Measurements from ENCODE around the gene NDRG2.
"Not testable (repeated sequence)": the region's sequence is repeated elsewhere in the genome, so short reads cannot be mapped to it uniquely, and the experiment has no call there.

NDRG2 gene

GRCh38 chr14:21055432-21056117, 30.7 kb upstream of the NDRG2 start:
- no peak for DNase-seq

- DNase-seq: no peak
Measured at GRCh38 chr14:21054768-21055145, 29.9 kb upstream of the NDRG2 start.

GRCh38 chr14:21054123-21054767, 29.4 kb upstream of the NDRG2 start:
- DNase-seq: no peak

GRCh38 chr14:21053184-21054122, 28.6 kb upstream of the NDRG2 start:
- DNase-seq: no peak

GRCh38 chr14:21050597-21050996, 25.7 kb upstream of the NDRG2 start:
- DNase-seq: no peak

- no peak for DNase-seq
Measured at GRCh38 chr14:21049271-21049673, 24.4 kb upstream of the NDRG2 start.

GRCh38 chr14:21048638-21049037, 23.8 kb upstream of the NDRG2 start:
- no peak for DNase-seq

GRCh38 chr14:21047378-21047781, 22.5 kb upstream of the NDRG2 start:
- DNase-seq: no peak

GRCh38 chr14:21043974-21044618, 19.2 kb upstream of the NDRG2 start:
- DNase-seq: no peak

GRCh38 chr14:21043387-21043973, 18.6 kb upstream of the NDRG2 start:
- DNase-seq: no peak

GRCh38 chr14:21042918-21043317, 18.1 kb upstream of the NDRG2 start:
- no peak for DNase-seq

- DNase-seq: no peak
Measured at GRCh38 chr14:21041676-21042433, 17.0 kb upstream of the NDRG2 start, which contains the start of gene RNASE7. TSS of gene RNASE7 (plus strand) at chr14:21042362. CDS start at chr14:21042993, 631 bp downstream.

- not testable (repeated sequence) for DNase-seq
Measured at GRCh38 chr14:21040941-21041340, 16.1 kb upstream of the NDRG2 start.

- DNase-seq: no peak
Measured at GRCh38 chr14:21040370-21040925, 15.6 kb upstream of the NDRG2 start.

- DNase-seq: no peak
Measured at GRCh38 chr14:21039585-21040369, 14.9 kb upstream of the NDRG2 start.

GRCh38 chr14:21038441-21039422, 13.9 kb upstream of the NDRG2 start:
- no peak for DNase-seq

GRCh38 chr14:21037156-21037555, 12.3 kb upstream of the NDRG2 start:
- no peak for DNase-seq

- DNase-seq: no peak
Measured at GRCh38 chr14:21036751-21037150, 11.9 kb upstream of the NDRG2 start.

- DNase-seq: no peak
Measured at GRCh38 chr14:21034707-21035106, 9.8 kb upstream of the NDRG2 start, which contains the start of gene RNASE13. TSS of gene RNASE13 (minus strand) at chr14:21034807. CDS start at chr14:21034288, 519 bp downstream.

Data from activated CD4-positive, CD25-positive, alpha-beta regulatory T cell treated with anti-CD3 and anti-CD28 coated beads, Interleukin-2, amount 50 U/mL, for 72 hours (primary cell).